Activated T-helper 1 cell treated with anti-CD3 and anti-CD28 coated beads, Interleukin-12 subunit alpha, Interleukin-12 subunit beta, Interleukin-2, Interleukin-4 antibody, amounts not matched to agents 30 ng/mL and 10 ng/mL and 1 ng/mL, durations not matched to agents 14 hours and 24 hours and 36 hours (primary cell): ENCODE measurements around the gene ULBP1. TPM values are rescaled to one million over a fixed set of nuclear protein-coding genes. Genes with fewer than 3 reads are reported as not detected.
A peak's percentile ranks its signal among the peaks of the same experiment; 100 is the strongest.
"Not testable (repeated sequence)": the region's sequence is repeated elsewhere in the genome, so short reads cannot be mapped to it uniquely, and the experiment has no call there.

ENCODE experiments used
- DNase-seq: peaks from one replicate; pipeline ENCODE4 v3.0.0; 2021; ENCODE audit warnings: low spot score
- H3K27ac Mint-ChIP-seq: one replicate; pipeline ENCODE4 v1.8.0; 2021; ENCODE audit warnings: mild to moderate bottlenecking, mixed read lengths
- H3K27me3 Mint-ChIP-seq: one replicate; pipeline ENCODE4 v1.8.0; 2022; ENCODE audit warnings: mild to moderate bottlenecking, moderate library complexity, mixed read lengths; ENCODE audit not compliant: insufficient read depth
- H3K36me3 Mint-ChIP-seq: one replicate; pipeline ENCODE4 v1.8.0; 2021; ENCODE audit warnings: low read depth, mixed read lengths
- H3K4me1 Mint-ChIP-seq: one replicate; pipeline ENCODE4 v1.8.0; 2021; ENCODE audit warnings: low read depth, mixed read lengths
- H3K4me3 Mint-ChIP-seq: one replicate; pipeline ENCODE4 v1.8.0; 2021; ENCODE audit warnings: mild to moderate bottlenecking, moderate library complexity, mixed read lengths
- H3K9me3 Mint-ChIP-seq: one replicate; pipeline ENCODE4 v1.8.0; 2021; ENCODE audit warnings: mixed read lengths
- intact Hi-C: fragments of 100-400 bp; cut with micrococcal nuclease; formaldehyde crosslinking; loops from one replicate; pipeline ENCODE4 v1.15.1; 2024
- total RNA-seq: library from RNA; stranded (reverse); gene quantifications from 2 replicates; pipeline ENCODE4 v1.2.3, GENCODE V29; 2022

Gene ULBP1
- total RNA-seq, 1 donor from 2014 or later = 0.99 TPM

DNA sequence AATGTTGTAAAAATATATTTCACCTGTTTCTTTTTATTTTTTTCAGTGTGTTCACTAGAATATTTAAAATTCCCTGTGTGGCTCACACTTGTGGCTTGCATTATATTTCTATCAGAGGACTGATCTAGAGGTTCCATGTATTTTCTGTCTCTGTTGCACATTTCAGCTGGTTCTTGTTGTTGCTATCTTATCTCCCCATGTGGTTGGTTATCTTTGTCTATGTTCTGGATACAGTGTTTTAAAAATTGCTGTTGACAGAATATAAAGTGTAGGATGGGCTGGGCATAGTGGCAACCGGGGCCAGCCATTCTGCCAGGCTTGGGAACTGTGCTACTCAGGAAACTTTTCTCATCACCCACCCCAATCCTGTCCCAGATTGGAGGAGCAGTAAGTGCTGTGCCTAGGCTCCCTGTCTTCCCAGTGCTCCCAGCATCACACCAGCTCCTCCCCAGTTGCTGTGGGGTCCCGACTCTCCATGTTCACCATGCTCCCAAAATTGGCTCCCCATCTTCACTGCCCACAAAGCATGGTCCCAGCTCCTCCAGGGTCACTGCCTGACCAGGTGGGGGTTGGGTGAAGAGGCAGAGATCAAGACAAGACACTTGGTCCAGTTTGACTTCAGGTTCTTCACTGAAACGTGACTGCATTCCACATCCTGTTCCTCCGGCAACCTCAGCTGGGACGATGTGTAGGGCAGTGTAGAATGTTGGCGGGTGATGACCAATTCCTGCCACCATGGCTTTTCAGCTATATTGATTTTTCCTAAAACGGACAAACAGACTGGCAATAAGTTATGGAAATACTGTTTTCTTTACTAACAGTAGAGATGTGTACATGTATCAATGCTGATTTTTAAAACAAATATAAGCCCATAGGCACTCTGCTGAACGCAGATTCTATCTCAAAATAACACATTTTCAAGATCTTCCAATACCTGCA is 49.4 kb downstream of the ULBP1 start:
- DNase-seq, H3K36me3 Mint-ChIP-seq, H3K27ac Mint-ChIP-seq, H3K4me3 Mint-ChIP-seq, H3K9me3 Mint-ChIP-seq, intact Hi-C loops: not testable (repeated sequence)
- Mint-ChIP-seq H3K4me1 (peaks cover 27% of the 10 kb centered on the region), H3K27me3 (peaks cover 79% of the 10 kb centered on the region)

DNA sequence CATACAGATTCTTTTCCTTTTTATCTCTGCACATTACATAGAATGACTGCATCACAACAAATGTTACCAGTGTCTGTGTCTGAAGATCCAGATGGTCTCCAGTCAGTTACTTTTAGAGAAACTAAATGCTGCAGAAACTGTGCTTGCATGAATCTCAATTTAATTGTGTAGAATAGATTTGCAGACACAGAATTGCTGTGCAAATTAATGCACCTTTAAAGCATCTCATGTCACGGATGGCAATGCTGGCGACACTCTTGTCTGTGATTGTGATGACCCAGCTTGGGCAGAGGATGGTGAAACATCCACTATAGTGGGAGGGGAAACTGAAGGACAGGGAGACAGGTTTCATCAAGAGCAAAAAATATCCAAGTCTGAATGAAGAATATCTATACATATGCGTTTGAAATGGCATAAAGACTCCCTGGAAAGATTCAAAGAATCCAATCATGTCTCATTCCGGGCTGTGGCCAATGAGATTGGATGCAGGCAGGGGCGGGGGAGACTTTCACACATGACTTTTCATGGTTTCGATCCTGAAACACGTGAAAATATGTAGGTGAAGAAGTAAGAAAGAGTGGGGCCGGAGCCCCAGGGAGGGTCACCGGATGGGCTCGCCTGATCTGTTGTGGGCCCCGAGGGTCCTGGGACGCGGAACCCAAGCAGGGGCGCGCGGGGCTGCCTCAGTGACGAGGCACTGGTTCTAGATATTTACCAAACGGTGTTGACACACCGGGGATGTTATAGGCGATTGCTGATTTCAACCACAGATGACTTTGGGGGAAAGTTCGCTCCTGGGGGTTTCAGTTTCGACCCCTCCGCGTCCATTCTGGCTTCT is 50.3 kb downstream of the ULBP1 start:
- intact Hi-C loops, H3K9me3 Mint-ChIP-seq, H3K36me3 Mint-ChIP-seq, DNase-seq: not testable (repeated sequence)
- H3K4me1 Mint-ChIP-seq = peaks cover 21% of the 10 kb centered on the region
- peak overlapping the region; percentile 47 for H3K4me3 Mint-ChIP-seq
- peaks cover 79% of the 10 kb centered on the region for H3K27me3 Mint-ChIP-seq
- peak overlapping the region; percentile 73 for H3K27ac Mint-ChIP-seq

DNA sequence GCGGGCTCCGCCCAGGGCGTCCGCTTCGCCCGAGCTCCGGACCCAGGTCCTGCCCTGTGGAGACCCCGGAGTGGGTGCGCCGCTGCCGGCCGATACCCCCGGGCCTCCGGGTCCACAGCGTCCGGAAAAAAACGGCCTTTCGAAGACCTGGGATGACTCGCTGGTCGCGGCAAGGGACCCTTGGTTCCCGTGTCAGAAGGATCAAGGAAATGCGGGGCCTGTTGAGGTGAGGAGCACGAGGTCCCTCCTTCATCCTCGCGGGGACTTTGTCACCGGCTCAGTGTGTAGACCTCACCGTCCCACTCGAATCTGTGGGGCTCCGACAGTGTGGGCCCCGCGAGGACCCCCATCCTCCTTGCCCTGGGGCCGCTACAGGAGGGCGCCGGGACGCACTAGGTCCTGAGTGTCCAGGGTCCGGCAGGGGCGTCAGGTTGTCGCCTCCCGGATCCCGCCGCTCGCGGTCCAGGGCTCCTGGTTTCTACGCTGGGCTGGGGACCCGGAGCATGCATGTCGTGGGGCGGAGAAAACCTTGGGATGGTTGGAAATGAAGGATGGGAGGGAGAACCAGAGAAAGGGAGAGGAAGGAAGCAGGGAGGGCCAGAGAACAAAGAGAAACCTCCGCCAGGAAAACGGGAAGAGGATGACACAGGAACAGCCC is 51.0 kb downstream of the ULBP1 start:
- H3K4me1 Mint-ChIP-seq = peaks cover 21% of the 10 kb centered on the region
- H3K27ac Mint-ChIP-seq, H3K36me3 Mint-ChIP-seq, H3K4me3 Mint-ChIP-seq, DNase-seq, H3K9me3 Mint-ChIP-seq, intact Hi-C loops: not testable (repeated sequence)
- H3K27me3 Mint-ChIP-seq = peaks cover 76% of the 10 kb centered on the region

DNA sequence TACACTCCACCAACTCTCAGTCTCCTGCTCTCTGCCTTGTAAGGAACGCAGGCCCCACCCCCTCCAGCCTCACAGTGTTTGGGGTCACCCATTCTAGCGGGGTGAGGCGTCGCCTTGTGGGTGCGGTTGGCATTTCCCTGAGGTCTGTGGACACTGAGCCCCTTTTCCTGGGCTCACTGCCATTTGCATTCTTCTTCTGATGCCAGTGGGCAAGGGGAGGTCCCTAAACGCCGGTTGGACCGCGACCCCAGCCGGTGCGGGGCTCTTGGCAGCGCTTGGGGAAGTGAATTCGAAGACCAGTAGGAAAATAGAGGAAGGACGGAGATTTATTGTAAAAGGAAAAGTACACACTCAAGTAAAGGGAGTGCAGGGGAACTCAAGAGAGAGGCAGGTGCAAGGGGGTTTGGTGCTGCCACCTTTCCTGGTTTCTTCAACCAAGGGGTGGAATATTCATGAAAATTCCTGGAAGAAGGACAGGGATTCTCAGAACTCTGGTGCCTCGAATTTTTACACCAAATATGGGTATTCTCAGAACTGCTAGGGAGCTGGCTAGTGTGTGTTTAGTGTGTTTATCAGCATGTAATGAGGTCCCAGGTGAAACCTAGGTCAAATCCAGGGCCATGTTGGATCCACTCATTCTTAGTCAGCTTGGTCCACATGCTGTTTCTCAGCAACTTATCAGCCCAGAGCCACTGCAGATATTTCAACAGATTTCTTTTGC is 51.7 kb downstream of the ULBP1 start:
- not testable (repeated sequence) for H3K9me3 Mint-ChIP-seq, H3K4me3 Mint-ChIP-seq, H3K36me3 Mint-ChIP-seq, H3K27ac Mint-ChIP-seq, DNase-seq
- peaks cover 71% of the 10 kb centered on the region for H3K27me3 Mint-ChIP-seq
- H3K4me1 Mint-ChIP-seq = peaks cover 21% of the 10 kb centered on the region
- intact Hi-C loops = loop anchor here (2.0 kb wide), 1 partner anchor 27 kb away; no protein-coding TSS in a partner anchor

DNA sequence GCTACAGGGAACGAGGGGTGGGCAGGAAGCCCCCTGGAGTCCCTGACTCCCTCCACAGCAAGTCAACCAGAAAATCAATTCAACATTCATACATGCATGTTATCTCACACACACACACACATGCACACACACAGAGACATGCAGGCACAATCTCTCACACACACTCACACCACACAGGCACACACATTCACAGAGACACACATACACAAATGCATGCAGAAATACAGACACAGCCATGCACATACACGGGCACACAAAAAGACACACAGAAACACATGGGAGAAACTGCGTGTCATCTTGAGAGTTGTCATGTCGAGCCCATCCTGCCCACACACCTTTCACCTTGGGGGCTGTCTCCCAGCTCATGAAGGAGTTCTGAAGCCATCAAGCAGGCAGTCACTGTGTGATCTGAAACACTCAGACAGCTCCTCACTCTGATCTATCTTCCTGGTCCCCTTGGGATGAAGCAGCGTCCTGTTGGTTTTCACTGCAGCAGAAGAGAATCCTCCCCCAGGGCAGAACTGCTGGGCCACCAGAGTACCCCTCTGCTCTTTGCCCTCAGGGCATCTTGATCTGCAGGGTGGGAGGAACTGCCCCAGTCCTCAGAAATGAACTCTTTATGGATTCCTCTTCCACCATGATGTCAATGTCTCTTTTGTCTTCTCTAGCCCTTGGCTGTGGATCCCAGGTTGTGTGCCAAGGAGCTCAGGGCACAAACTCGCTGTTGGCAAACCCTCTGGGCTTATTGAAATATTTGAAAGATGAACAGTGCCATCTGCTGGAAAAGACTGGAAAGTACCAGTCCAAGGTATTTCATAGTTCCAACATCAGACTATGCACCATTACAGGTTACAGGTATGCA is 52.8 kb downstream of the ULBP1 start:
- H3K27ac Mint-ChIP-seq = no peak overlapping the region

DNA sequence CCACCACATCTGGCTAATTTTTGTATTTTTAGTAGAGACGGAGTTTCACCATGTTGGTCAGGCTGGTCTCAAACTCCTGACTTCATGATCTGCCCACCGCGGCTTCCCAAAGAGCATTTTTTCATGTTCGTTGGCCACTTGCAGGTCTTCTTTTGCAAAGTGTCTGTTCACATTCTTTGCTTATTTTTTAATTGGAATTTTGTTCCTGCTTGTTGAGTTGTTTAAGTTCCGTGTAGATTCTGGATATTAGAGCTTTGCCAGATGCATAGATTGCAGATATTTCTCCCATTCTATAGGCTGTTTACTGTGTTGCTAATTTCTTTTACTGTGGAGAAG is 53.4 kb downstream of the ULBP1 start:
- intact Hi-C loops = loop anchor here (1.0 to 2.0 kb wide), 4 partner anchors 28 to 798 kb away; no protein-coding TSS in a partner anchor
- H3K9me3 Mint-ChIP-seq, H3K27ac Mint-ChIP-seq, H3K4me3 Mint-ChIP-seq, H3K36me3 Mint-ChIP-seq, DNase-seq: not testable (repeated sequence)
- Mint-ChIP-seq H3K4me1 (peaks cover 21% of the 10 kb centered on the region), H3K27me3 (peaks cover 69% of the 10 kb centered on the region)

More for the DNA sequence above, 52.8 kb downstream of the ULBP1 start:
- Mint-ChIP-seq H3K9me3 (no peaks in the 10 kb centered on the region), H3K4me1 (peaks cover 21% of the 10 kb centered on the region), H3K27me3 (peaks cover 70% of the 10 kb centered on the region), H3K36me3 (no peaks in the 10 kb centered on the region), H3K4me3 (no peak overlapping the region)
- intact Hi-C loops = loop anchor here (1.0 to 2.0 kb wide), 4 partner anchors 28 to 799 kb away; no protein-coding TSS in a partner anchor
- peak; percentile 44 for DNase-seq

DNA sequence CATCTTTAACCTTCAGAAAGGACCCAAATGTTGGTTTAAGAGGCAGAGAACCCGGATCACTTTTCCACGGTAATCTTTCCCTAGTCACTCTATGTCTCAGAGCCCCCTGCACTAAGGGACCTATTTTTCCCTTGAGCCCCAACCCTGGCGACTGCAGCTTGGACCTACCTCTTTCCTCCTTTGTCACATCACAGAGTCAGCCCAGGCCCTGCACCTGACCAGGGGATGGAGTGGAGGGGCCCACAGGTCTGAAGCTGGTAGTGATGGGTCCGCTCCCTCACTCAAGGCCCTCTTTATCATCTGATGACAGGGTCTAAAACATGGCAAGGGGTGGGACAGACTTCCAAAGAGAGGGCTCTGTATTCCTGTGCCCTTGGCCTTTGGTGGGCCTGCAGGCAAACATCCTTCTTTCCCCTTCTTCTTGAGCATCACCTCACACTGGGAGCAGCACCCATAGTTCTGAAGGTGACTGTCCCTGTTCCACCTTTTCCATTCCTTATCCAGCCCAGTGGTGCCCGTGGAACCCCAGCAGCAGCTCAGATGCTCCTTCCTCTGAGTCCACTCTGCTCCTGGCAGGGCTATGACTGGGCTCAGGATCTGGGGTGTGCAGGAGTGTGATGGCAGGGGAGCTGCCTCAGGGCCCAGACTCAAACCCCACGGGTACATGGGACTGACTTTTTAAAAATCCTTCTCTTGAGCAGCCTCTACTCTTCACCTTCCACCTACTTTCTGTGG is 55.3 kb downstream of the ULBP1 start:
- no peak overlapping the region for H3K27ac Mint-ChIP-seq
- peaks cover 17% of the 10 kb centered on the region for H3K4me1 Mint-ChIP-seq
- intact Hi-C loops = no loop called here
- DNase-seq = no peak
- peaks cover 61% of the 10 kb centered on the region for H3K27me3 Mint-ChIP-seq
- H3K4me3 Mint-ChIP-seq = no peak overlapping the region
- no peaks in the 10 kb centered on the region for H3K9me3 Mint-ChIP-seq
- H3K36me3 Mint-ChIP-seq = no peaks in the 10 kb centered on the region

DNA sequence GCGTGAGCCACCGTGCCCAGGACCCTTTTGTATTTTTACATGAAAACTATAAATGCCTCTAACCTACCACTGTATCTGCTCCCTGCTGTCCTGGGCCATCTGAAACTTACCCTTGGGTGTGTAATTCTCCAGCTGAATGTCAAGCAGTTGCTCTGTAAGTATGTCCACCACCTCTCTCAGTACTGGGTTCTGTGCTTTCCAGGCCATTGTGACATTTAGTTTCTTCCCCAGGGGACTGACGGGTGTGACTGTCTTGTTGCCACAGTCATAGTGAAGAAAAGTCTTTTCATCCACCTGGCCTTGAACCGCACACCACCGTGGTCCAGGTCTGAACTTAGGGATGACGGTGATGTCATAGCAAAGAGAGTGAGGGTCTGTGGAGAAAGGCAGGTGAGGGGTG is 58.1 kb downstream of the ULBP1 start:
- H3K36me3 Mint-ChIP-seq, DNase-seq, H3K4me3 Mint-ChIP-seq, H3K27ac Mint-ChIP-seq, intact Hi-C loops, H3K9me3 Mint-ChIP-seq: not testable (repeated sequence)
- Mint-ChIP-seq H3K4me1 (peaks cover 11% of the 10 kb centered on the region), H3K27me3 (peaks cover 67% of the 10 kb centered on the region)

Other genes starting within 250 kb of the ULBP1 start
- gene LATS1, start 245.8 kb upstream of the ULBP1 start, total RNA-seq = 33.1 and 34.0 TPM in 2 replicates
- 81.3 and 90.5 TPM in 2 replicates for gene NUP43, start 217.4 kb upstream of the ULBP1 start, total RNA-seq
- gene PCMT1, start 214.2 kb upstream of the ULBP1 start, total RNA-seq = 88.8 and 92.3 TPM in 2 replicates
- gene LRP11, start 99.6 kb upstream of the ULBP1 start, total RNA-seq = 3.5 and 5.1 TPM in 2 replicates
- gene RAET1E, start 65.8 kb upstream of the ULBP1 start, total RNA-seq = not detected in 2 replicates
- gene RAET1G, start 40.8 kb upstream of the ULBP1 start, total RNA-seq = 0.18 TPM in 1 of 2 replicates, not detected in the other
- gene ULBP2, start 21.9 kb upstream of the ULBP1 start, total RNA-seq = 0.32 and 0.65 TPM in 2 replicates
- gene RAET1L, start 61.6 kb downstream of the ULBP1 start, total RNA-seq = not detected in 2 replicates
- gene ULBP3, start 105.2 kb downstream of the ULBP1 start, total RNA-seq = 0.56 TPM in 1 of 2 replicates, not detected in the other
- gene PPP1R14C, start 179.1 kb downstream of the ULBP1 start, total RNA-seq = not detected in 2 replicates